Spleen (tissue), 7 donors: ENCODE measurements around the gene FUT9.

Source experiments
- CTCF ChIP-seq, 11 experiments: fragments of 200-600 bp in 7 of 11; fragments of 450-650 bp in 4 of 11; sonication (generic) in 4 of 11; IDR thresholded peaks in 8 of 11; conservative IDR thresholded peaks in 3 of 11; 1 replicate in 7 of 11; 2 replicates in 4 of 11; pipeline versions ENCODE4 v1.4.0 to v1.8.0; 2016 to 2021; ENCODE audit warnings: antibody characterized with exemption in 11 of 11, inconsistent platforms in 4 of 11, mild to moderate bottlenecking in 1 of 11
- POLR2A ChIP-seq, 3 donors: fragments of 450-650 bp; IDR thresholded peaks; one replicate each; pipeline ENCODE4 v1.5.1; 2017; ENCODE audit warnings: antibody characterized with exemption in 3 of 3, mild to moderate bottlenecking in 1 of 3
- donor health status: DM: no; HTN: no; CAD: no; lungs with moderate emphysema.
- donor health status: DM: no; HTN: no; CAD: no.
- donor health status: DM: no; HTN: no; CAD: no.

- no peak for TF ChIP-seq CTCF (IDR thresholded peaks at IDR 0.05 in 8 of 11, conservative IDR thresholded peaks at IDR 0.05 in 3 of 11)
- no peak for TF ChIP-seq POLR2A (IDR thresholded peaks at IDR 0.05)
These were observed 13.2 kb upstream of the FUT9 start for GRCh38 chr6:96002576-96002910.
